Measurements from ENCODE around the gene DAP.

The DAP gene

GRCh38 chr5:10658265-10658664 lies 102.8 kb downstream of the DAP start:
- no peak overlapping the region for H4K12ac ChIP-seq (ENCODE audit: low read depth, low read length)
- no peaks in the 10 kb centered on the region for H3K79me2 ChIP-seq (ENCODE audit: control insufficient read depth, insufficient read depth, low read length, poor library complexity)
- no peak overlapping the region for H3K4ac ChIP-seq (ENCODE audit: low read depth, low read length)
- no peaks in the 10 kb centered on the region for H3K27me3 ChIP-seq (ENCODE audit: insufficient read depth, low read length)
- H4K91ac ChIP-seq (ENCODE audit: low read depth, low read length): no peak overlapping the region
- H2BK120ac ChIP-seq (ENCODE audit: insufficient read depth, low read length, poor library complexity): no peak overlapping the region
- H4K8ac ChIP-seq (ENCODE audit: low read depth, low read length): no peak overlapping the region
- H3K14ac ChIP-seq (ENCODE audit: low read length): no peak overlapping the region
- no peaks in the 10 kb centered on the region for H3K79me1 ChIP-seq (ENCODE audit: low read length)
- no peak overlapping the region for H2AFZ ChIP-seq (ENCODE audit: insufficient read depth, low read length, poor library complexity)
- H3K4me2 ChIP-seq (ENCODE audit: low read length): no peak overlapping the region
- H3K4me1 ChIP-seq (ENCODE audit: control insufficient read depth in 1 of 2, insufficient read depth in 2 of 2, low read length in 2 of 2): no peaks in the 10 kb centered on the region
- H3K27ac ChIP-seq (ENCODE audit: low read depth, low read length): no peak overlapping the region
- DNase-seq: no peak
- H2BK12ac ChIP-seq (ENCODE audit: low read length): no peak overlapping the region
- H3K23ac ChIP-seq (ENCODE audit: low read length): no peak overlapping the region
- H3K9me3 ChIP-seq (ENCODE audit: insufficient read depth, low read depth, low read length): no peaks in the 10 kb centered on the region
- no peak overlapping the region for H3K18ac ChIP-seq (ENCODE audit: low read length)
- no peak overlapping the region for H3K4me3 ChIP-seq (ENCODE audit: low read depth, low read length)
- H2AK5ac ChIP-seq (ENCODE audit: low read length): no peak overlapping the region
- WGBS (ENCODE audit: extremely low coverage, insufficient coverage, insufficient read length): no CpG with 5 or more reads among the region's 4 CpGs
- H3K36me3 ChIP-seq (ENCODE audit: control insufficient read depth in 1 of 2, insufficient read depth in 2 of 2, low read length in 2 of 2): peaks cover 23 to 26% of the 10 kb centered on the region in 2 experiments
- H2BK5ac ChIP-seq (ENCODE audit: low read depth, low read length, poor library complexity): no peak overlapping the region
- H3K9ac ChIP-seq (ENCODE audit: low read length): no peak overlapping the region

GRCh38 chr5:10655972-10656830 lies 104.8 kb downstream of the DAP start:
- no peaks in the 10 kb centered on the region for H3K27me3 ChIP-seq (ENCODE audit: insufficient read depth, low read length)
- H4K8ac ChIP-seq (ENCODE audit: low read depth, low read length): no peak overlapping the region
- no peak overlapping the region for H4K91ac ChIP-seq (ENCODE audit: low read depth, low read length)
- no peak overlapping the region for H3K9ac ChIP-seq (ENCODE audit: low read length)
- H2BK12ac ChIP-seq (ENCODE audit: low read length): no peak overlapping the region
- no peak overlapping the region for H3K14ac ChIP-seq (ENCODE audit: low read length)
- H4K12ac ChIP-seq (ENCODE audit: low read depth, low read length): no peak overlapping the region
- no peaks in the 10 kb centered on the region for H3K79me1 ChIP-seq (ENCODE audit: low read length)
- H3K9me3 ChIP-seq (ENCODE audit: insufficient read depth, low read depth, low read length): no peaks in the 10 kb centered on the region
- no peak for DNase-seq
- H3K27ac ChIP-seq (ENCODE audit: low read depth, low read length): no peak overlapping the region
- H3K23ac ChIP-seq (ENCODE audit: low read length): no peak overlapping the region
- H3K4me3 ChIP-seq (ENCODE audit: low read depth, low read length): no peak overlapping the region
- H2BK120ac ChIP-seq (ENCODE audit: insufficient read depth, low read length, poor library complexity): no peak overlapping the region
- no peaks in the 10 kb centered on the region for H3K4me1 ChIP-seq (ENCODE audit: control insufficient read depth in 1 of 2, insufficient read depth in 2 of 2, low read length in 2 of 2)
- no peak overlapping the region for H2BK5ac ChIP-seq (ENCODE audit: low read depth, low read length, poor library complexity)
- H3K36me3 ChIP-seq (ENCODE audit: control insufficient read depth in 1 of 2, insufficient read depth in 2 of 2, low read length in 2 of 2): peaks cover 34 to 45% of the 10 kb centered on the region in 2 experiments
- no peaks in the 10 kb centered on the region for H3K79me2 ChIP-seq (ENCODE audit: control insufficient read depth, insufficient read depth, low read length, poor library complexity)
- H2AK5ac ChIP-seq (ENCODE audit: low read length): no peak overlapping the region
- no peak overlapping the region for H3K4me2 ChIP-seq (ENCODE audit: low read length)
- no CpG with 5 or more reads among the region's 18 CpGs for WGBS (ENCODE audit: extremely low coverage, insufficient coverage, insufficient read length)
- H3K18ac ChIP-seq (ENCODE audit: low read length): no peak overlapping the region
- no peak overlapping the region for H3K4ac ChIP-seq (ENCODE audit: low read depth, low read length)
- no peak overlapping the region for H2AFZ ChIP-seq (ENCODE audit: insufficient read depth, low read length, poor library complexity)

- Histone ChIP-seq H3K9ac (ENCODE audit: low read length) (no peak overlapping the region), H4K8ac (ENCODE audit: low read depth, low read length) (no peak overlapping the region), H3K27ac (ENCODE audit: low read depth, low read length) (no peak overlapping the region), H3K23ac (ENCODE audit: low read length) (no peak overlapping the region), H2AK5ac (ENCODE audit: low read length) (no peak overlapping the region), H3K79me2 (ENCODE audit: control insufficient read depth, insufficient read depth, low read length, poor library complexity) (no peaks in the 10 kb centered on the region), H4K91ac (ENCODE audit: low read depth, low read length) (no peak overlapping the region), H3K4ac (ENCODE audit: low read depth, low read length) (no peak overlapping the region), H2AFZ (ENCODE audit: insufficient read depth, low read length, poor library complexity) (no peak overlapping the region), H3K9me3 (ENCODE audit: insufficient read depth, low read depth, low read length) (no peaks in the 10 kb centered on the region), H3K79me1 (ENCODE audit: low read length) (no peaks in the 10 kb centered on the region), H2BK5ac (ENCODE audit: low read depth, low read length, poor library complexity) (no peak overlapping the region), H3K18ac (ENCODE audit: low read length) (no peak overlapping the region), H3K14ac (ENCODE audit: low read length) (no peak overlapping the region), H2BK12ac (ENCODE audit: low read length) (no peak overlapping the region), H3K4me3 (ENCODE audit: low read depth, low read length) (no peak overlapping the region), H2BK120ac (ENCODE audit: insufficient read depth, low read length, poor library complexity) (no peak overlapping the region), H4K12ac (ENCODE audit: low read depth, low read length) (no peak overlapping the region), H3K4me1 (ENCODE audit: control insufficient read depth in 1 of 2, insufficient read depth in 2 of 2, low read length in 2 of 2) (no peaks in the 10 kb centered on the region), H3K27me3 (ENCODE audit: insufficient read depth, low read length) (no peaks in the 10 kb centered on the region), H3K36me3 (ENCODE audit: control insufficient read depth in 1 of 2, insufficient read depth in 2 of 2, low read length in 2 of 2) (peaks cover 34 to 46% of the 10 kb centered on the region in 2 experiments), H3K4me2 (ENCODE audit: low read length) (no peak overlapping the region)
- peak in 1 of 2 donors; percentile 31 for DNase-seq
- whole genome bisulfite sequencing (ENCODE audit: extremely low coverage, insufficient coverage, insufficient read length): no CpG with 5 or more reads among the region's 29 CpGs
These were observed 105.7 kb downstream of the DAP start for GRCh38 chr5:10655161-10655971.

GRCh38 chr5:10654566-10654965 lies 106.5 kb downstream of the DAP start:
- Histone ChIP-seq H3K79me2 (ENCODE audit: control insufficient read depth, insufficient read depth, low read length, poor library complexity) (no peaks in the 10 kb centered on the region), H4K8ac (ENCODE audit: low read depth, low read length) (no peak overlapping the region), H4K12ac (ENCODE audit: low read depth, low read length) (no peak overlapping the region), H3K27me3 (ENCODE audit: insufficient read depth, low read length) (no peaks in the 10 kb centered on the region), H2BK120ac (ENCODE audit: insufficient read depth, low read length, poor library complexity) (no peak overlapping the region), H3K4me1 (ENCODE audit: control insufficient read depth in 1 of 2, insufficient read depth in 2 of 2, low read length in 2 of 2) (no peaks in the 10 kb centered on the region), H4K91ac (ENCODE audit: low read depth, low read length) (no peak overlapping the region), H2BK12ac (ENCODE audit: low read length) (no peak overlapping the region), H3K4me3 (ENCODE audit: low read depth, low read length) (no peak overlapping the region), H3K36me3 (ENCODE audit: control insufficient read depth in 1 of 2, insufficient read depth in 2 of 2, low read length in 2 of 2) (peaks cover 39 to 46% of the 10 kb centered on the region in 2 experiments), H2BK5ac (ENCODE audit: low read depth, low read length, poor library complexity) (no peak overlapping the region), H3K9ac (ENCODE audit: low read length) (no peak overlapping the region), H3K79me1 (ENCODE audit: low read length) (no peaks in the 10 kb centered on the region), H3K4ac (ENCODE audit: low read depth, low read length) (no peak overlapping the region), H3K14ac (ENCODE audit: low read length) (no peak overlapping the region), H2AFZ (ENCODE audit: insufficient read depth, low read length, poor library complexity) (no peak overlapping the region), H3K4me2 (ENCODE audit: low read length) (no peak overlapping the region), H3K9me3 (ENCODE audit: insufficient read depth, low read depth, low read length) (no peaks in the 10 kb centered on the region), H3K27ac (ENCODE audit: low read depth, low read length) (no peak overlapping the region), H2AK5ac (ENCODE audit: low read length) (no peak overlapping the region), H3K23ac (ENCODE audit: low read length) (no peak overlapping the region), H3K18ac (ENCODE audit: low read length) (no peak overlapping the region)
- no CpG with 5 or more reads among the region's 13 CpGs for WGBS (ENCODE audit: extremely low coverage, insufficient coverage, insufficient read length)
- no peak for DNase-seq

All from trophoblast cell (in vitro differentiated cells and primary cell).